Keratinocyte (primary cell): Measurements from ENCODE around the gene TLR8. TPM values are rescaled to one million over a fixed set of nuclear protein-coding genes. Genes with fewer than 3 reads are reported as not detected.

Experiments
- DNase-seq: peaks from one replicate; pipeline ENCODE4 v3.0.0-alpha.2; 2011; ENCODE audit warnings: low read depth, missing footprints, low spot score
- FAIRE-seq: peaks from 2 replicates; lab custom pipeline; 2011; peaks lifted over from hg19 to GRCh38; lab: Jason Lieb, UNC
- H2AFZ ChIP-seq: 2 replicates; pipeline ENCODE4 v1.6.0; 2012; ENCODE audit warnings: low read length, control low read depth, inconsistent platforms; ENCODE audit not compliant: control insufficient read depth
- H3K27ac ChIP-seq: 2 replicates; pipeline ENCODE4 v1.5.1; 2011; ENCODE audit warnings: low read length; ENCODE audit not compliant: control insufficient read depth, insufficient read depth
- H3K27me3 ChIP-seq: 3 replicates; pipeline ENCODE4 v1.6.0; 2011; ENCODE audit warnings: low read length; ENCODE audit not compliant: control insufficient read depth, insufficient read depth; ENCODE audit errors: extremely low read depth
- H3K36me3 ChIP-seq, 2 experiments: 2 replicates in 1 of 2; 3 replicates in 1 of 2; pipeline ENCODE4 v1.5.1; 2011; ENCODE audit warnings: low read length in 2 of 2, mild to moderate bottlenecking in 1 of 2; ENCODE audit not compliant: control insufficient read depth in 2 of 2, insufficient read depth in 2 of 2; ENCODE audit errors: extremely low read depth in 1 of 2
- H3K4me1 ChIP-seq: 3 replicates; pipeline ENCODE4 v1.5.1; 2011; ENCODE audit warnings: low read length; ENCODE audit not compliant: control insufficient read depth, insufficient read depth; ENCODE audit errors: extremely low read depth
- H3K4me2 ChIP-seq: 3 replicates; pipeline ENCODE4 v1.6.0; 2011; ENCODE audit warnings: low read depth, low read length; ENCODE audit not compliant: control insufficient read depth, insufficient read depth; ENCODE audit errors: extremely low read depth
- H3K4me3 ChIP-seq, 3 experiments: fragments of 200-600 bp in 1 of 3; sonication (generic) in 1 of 3; 2 replicates in 2 of 3; 3 replicates in 1 of 3; pipeline ENCODE4 v1.5.1; 2011 to 2016; ENCODE audit warnings: low read length in 3 of 3, mild to moderate bottlenecking in 3 of 3, control low read depth in 2 of 3, inconsistent platforms in 1 of 3, low read depth in 1 of 3, mixed read lengths in 1 of 3, mixed run types in 1 of 3, moderate library complexity in 1 of 3; ENCODE audit not compliant: control insufficient read depth in 2 of 3, insufficient read depth in 2 of 3; ENCODE audit errors: extremely low read depth in 1 of 3
- H3K79me2 ChIP-seq: 2 replicates; pipeline ENCODE4 v1.6.0; 2012; ENCODE audit warnings: low read length; ENCODE audit not compliant: control insufficient read depth, insufficient read depth
- H3K9ac ChIP-seq: 3 replicates; pipeline ENCODE4 v1.6.0; 2011; ENCODE audit warnings: low read length; ENCODE audit not compliant: control insufficient read depth, insufficient read depth; ENCODE audit errors: extremely low read depth
- H3K9me1 ChIP-seq: 3 replicates; pipeline ENCODE4 v1.6.0; 2011; ENCODE audit warnings: low read length; ENCODE audit not compliant: control insufficient read depth, insufficient read depth; ENCODE audit errors: extremely low read depth
- H3K9me3 ChIP-seq: 2 replicates; pipeline ENCODE4 v1.5.1; 2012; ENCODE audit warnings: low read depth, low read length; ENCODE audit not compliant: control insufficient read depth
- H4K20me1 ChIP-seq: 3 replicates; pipeline ENCODE4 v1.6.0; 2011; ENCODE audit warnings: low read length; ENCODE audit not compliant: control insufficient read depth, insufficient read depth; ENCODE audit errors: extremely low read depth
- CTCF ChIP-seq, 3 experiments: IDR thresholded peaks in 1 of 3; conservative IDR thresholded peaks in 1 of 3; optimal IDR thresholded peaks in 1 of 3; 2 replicates in 2 of 3; 3 replicates in 1 of 3; pipeline versions ENCODE3 to v1.5.1; 2011; ENCODE audit warnings: low read length in 3 of 3, mild to moderate bottlenecking in 3 of 3, moderate library complexity in 2 of 3, control low read depth in 1 of 3, inconsistent platforms in 1 of 3; ENCODE audit not compliant: insufficient read depth in 2 of 3; ENCODE audit errors: extremely low read depth in 1 of 3
- EZH2 ChIP-seq: IDR thresholded peaks from one replicate; pipeline ENCODE4 v1.6.1; 2012; ENCODE audit warnings: inconsistent platforms, mild to moderate bottlenecking, low read length, moderate library complexity
- dilution Hi-C: fragments of 300-500 bp; cut with MboI; formaldehyde crosslinking; loops from one replicate; pipeline ENCODE4 v1.7.0; 2020; ENCODE audit warnings: low sequenced_read_pairs; ENCODE audit not compliant: extremely low pct_ligation_motif_present
- polyA plus RNA-seq, 5 experiments: library from polyadenylated mRNA; depleted of rRNA in 3 of 5; stranded (reverse) in 3 of 5; stranded (forward) in 1 of 5; unstranded in 1 of 5; fragments of >200 nt; gene quantifications; 1 replicate in 1 of 5; 2 replicates in 3 of 5; 3 replicates in 1 of 5; pipeline versions ENCODE4 v1.2.1 to v1.2.3, GENCODE V29; 2011 to 2012; ENCODE audit warnings: missing spikeins in 2 of 5, low read depth in 1 of 5, low replicate concordance in 1 of 5

The TLR8 gene
- polyA plus RNA-seq, 1 donor (not counting 4 experiments of a cell fraction or from before 2014, with no cell fraction given) = not detected

- dilution Hi-C loops = no loop called here
- no peaks in the 10 kb centered on the region for H3K36me3 ChIP-seq
- H3K9me3 ChIP-seq = no peaks in the 10 kb centered on the region
- no peak for DNase-seq
- no peaks in the 10 kb centered on the region for H3K9me1 ChIP-seq
- no peak for FAIRE-seq
- H3K4me1 ChIP-seq = no peaks in the 10 kb centered on the region
- H3K27me3 ChIP-seq = no peaks in the 10 kb centered on the region
- H3K27ac ChIP-seq = no peak overlapping the region
- no peaks in the 10 kb centered on the region for H3K79me2 ChIP-seq
- H3K9ac ChIP-seq = no peak overlapping the region
- TF ChIP-seq CTCF (optimal IDR thresholded peaks at IDR 0.05 in 1 of 3, IDR thresholded peaks at IDR 0.05 in 1 of 3, conservative IDR thresholded peaks at IDR 0.05 in 1 of 3; ENCODE audit: extremely low read depth in 1 of 3, insufficient read depth in 2 of 3, low read length in 3 of 3) (no peak), EZH2 (no peak)
- H2AFZ ChIP-seq = no peak overlapping the region
- H3K4me3 ChIP-seq = no peak overlapping the region
- no peak overlapping the region for H3K4me2 ChIP-seq
- H4K20me1 ChIP-seq = no peaks in the 10 kb centered on the region
Measured at GRCh38 chrX:12929701-12930100, 23.3 kb downstream of the TLR8 start.

GRCh38 chrX:12930150-12930549 lies 23.7 kb downstream of the TLR8 start:
- Histone ChIP-seq H3K9me1 (no peaks in the 10 kb centered on the region), H2AFZ (no peak overlapping the region), H3K9me3 (no peaks in the 10 kb centered on the region), H3K79me2 (no peaks in the 10 kb centered on the region), H3K27ac (no peak overlapping the region), H3K4me3 (no peak overlapping the region), H3K27me3 (no peaks in the 10 kb centered on the region), H3K9ac (no peak overlapping the region), H3K4me2 (no peak overlapping the region), H3K36me3 (no peaks in the 10 kb centered on the region), H4K20me1 (no peaks in the 10 kb centered on the region), H3K4me1 (no peaks in the 10 kb centered on the region)
- TF ChIP-seq CTCF (optimal IDR thresholded peaks at IDR 0.05 in 1 of 3, IDR thresholded peaks at IDR 0.05 in 1 of 3, conservative IDR thresholded peaks at IDR 0.05 in 1 of 3; ENCODE audit: extremely low read depth in 1 of 3, insufficient read depth in 2 of 3, low read length in 3 of 3) (no peak), EZH2 (no peak)
- DNase-seq (no peak), FAIRE-seq (no peak)
- dilution Hi-C loops = no loop called here
